Upper lobe of right lung (tissue), 1 donor: Measurements from ENCODE around the gene TEK. TPM values are rescaled to one million over a fixed set of nuclear protein-coding genes. Genes with fewer than 3 reads are reported as not detected.

Source experiments
- ATAC-seq: fragments of 200-7000 bp; cut with Tn5 transposase; one replicate; pipeline ENCODE4 v1.9.1; 2020; ENCODE audit warnings: mild to moderate bottlenecking, moderate library complexity
- DNase-seq: peaks from one replicate; pipeline ENCODE4 v3.0.0-alpha.2; 2020
- H3K27ac ChIP-seq: fragments of 200-600 bp; one replicate; pipeline ENCODE4 v1.8.0; 2022
- H3K27me3 ChIP-seq: fragments of 200-600 bp; one replicate; pipeline ENCODE4 v1.8.0; 2022; ENCODE audit warnings: mild to moderate bottlenecking
- H3K36me3 ChIP-seq: fragments of 200-600 bp; one replicate; pipeline ENCODE4 v1.8.0; 2022
- H3K4me1 ChIP-seq: fragments of 200-600 bp; one replicate; pipeline ENCODE4 v1.8.0; 2022
- H3K4me3 ChIP-seq: fragments of 200-600 bp; one replicate; pipeline ENCODE4 v1.8.0; 2022; ENCODE audit warnings: mild to moderate bottlenecking
- H3K9me3 ChIP-seq: fragments of 200-600 bp; one replicate; pipeline ENCODE4 v1.8.0; 2022
- CTCF ChIP-seq: fragments of 200-600 bp; IDR thresholded peaks from one replicate; pipeline ENCODE4 v1.8.0; 2022; ENCODE audit warnings: antibody characterized with exemption
- intact Hi-C: fragments of 100-400 bp; cut with DNase I; formaldehyde crosslinking; loops from one replicate; pipeline ENCODE4 v1.11.0; 2022
- total RNA-seq: library from RNA; stranded (reverse); fragmentation: NEBNext Ultra II Directional; extraction: Animal tissue kit (Norgen Biotek cat#: 25700); gene quantifications from one replicate; pipeline ENCODE4 v1.2.1, GENCODE V29; 2021
- donor health status: DM: no; HTN: yes; CAD: no; lungs with severe emphysema.

Gene TEK
- total RNA-seq, 1 donor from 2014 or later, result 65.6 TPM

- intact Hi-C loops, result no loop called here
- H3K27ac ChIP-seq, result no peak overlapping the region
- TF ChIP-seq CTCF, result no peak
- ATAC-seq (no peak), DNase-seq (no peak)
- H3K9me3 ChIP-seq, result no peaks in the 10 kb centered on the region
- no peaks in the 10 kb centered on the region for H3K27me3 ChIP-seq
- peaks cover 3% of the 10 kb centered on the region for H3K4me1 ChIP-seq
- no peaks in the 10 kb centered on the region for H3K36me3 ChIP-seq
- H3K4me3 ChIP-seq, result no peak overlapping the region
These were observed 16.9 kb downstream of the TEK start for GRCh38 chr9:27125936-27126335.

- TF ChIP-seq CTCF, result no peak
- intact Hi-C loops, result no loop called here
- H3K4me1 ChIP-seq, result peaks cover 3% of the 10 kb centered on the region
- DNase-seq (no peak), ATAC-seq (peak; percentile 41)
- no peaks in the 10 kb centered on the region for H3K9me3 ChIP-seq
- no peaks in the 10 kb centered on the region for H3K27me3 ChIP-seq
- no peak overlapping the region for H3K4me3 ChIP-seq
- H3K27ac ChIP-seq, result no peak overlapping the region
- no peaks in the 10 kb centered on the region for H3K36me3 ChIP-seq
These were observed 17.6 kb downstream of the TEK start for GRCh38 chr9:27126670-27127069.

GRCh38 chr9:27129221-27129620, 20.2 kb downstream of the TEK start:
- Histone ChIP-seq H3K36me3 (no peaks in the 10 kb centered on the region), H3K4me1 (no peaks in the 10 kb centered on the region), H3K27me3 (no peaks in the 10 kb centered on the region), H3K4me3 (no peak overlapping the region), H3K9me3 (no peaks in the 10 kb centered on the region), H3K27ac (no peak overlapping the region)
- ATAC-seq, result no peak
- no peak for TF ChIP-seq CTCF
- DNase-seq, result no peak
- intact Hi-C loops, result no loop called here

- Histone ChIP-seq H3K27me3 (no peaks in the 10 kb centered on the region), H3K27ac (no peak overlapping the region), H3K36me3 (no peaks in the 10 kb centered on the region), H3K9me3 (no peaks in the 10 kb centered on the region), H3K4me1 (no peaks in the 10 kb centered on the region), H3K4me3 (no peak overlapping the region)
- TF ChIP-seq CTCF, result no peak
- DNase-seq (no peak), ATAC-seq (no peak)
- intact Hi-C loops, result no loop called here
These were observed 22.7 kb downstream of the TEK start for GRCh38 chr9:27131731-27132130.

- Histone ChIP-seq H3K4me3 (no peak overlapping the region), H3K27me3 (no peaks in the 10 kb centered on the region), H3K27ac (no peak overlapping the region), H3K36me3 (no peaks in the 10 kb centered on the region), H3K9me3 (no peaks in the 10 kb centered on the region), H3K4me1 (no peaks in the 10 kb centered on the region)
- ATAC-seq, result no peak
- DNase-seq, result no peak
- intact Hi-C loops, result no loop called here
- TF ChIP-seq CTCF, result no peak
These were observed 24.8 kb downstream of the TEK start for GRCh38 chr9:27133817-27134216.

- Histone ChIP-seq H3K36me3 (no peaks in the 10 kb centered on the region), H3K27me3 (no peaks in the 10 kb centered on the region), H3K4me3 (no peak overlapping the region), H3K9me3 (no peaks in the 10 kb centered on the region), H3K4me1 (no peaks in the 10 kb centered on the region), H3K27ac (no peak overlapping the region)
- intact Hi-C loops, result no loop called here
- ATAC-seq (no peak), DNase-seq (no peak)
- TF ChIP-seq CTCF, result no peak
These were observed 33.4 kb downstream of the TEK start for GRCh38 chr9:27142299-27142930.
